B cell (primary cell): ENCODE results near the gene MFRP.

Experiments
- CTCF ChIP-seq: fragments of 200-600 bp; IDR thresholded peaks from one replicate; pipeline ENCODE4 v1.8.0; 2022; ENCODE audit warnings: antibody characterized with exemption, mild to moderate bottlenecking
- EZH2 ChIP-seq: IDR thresholded peaks from 2 replicates; pipeline ENCODE4 v1.6.1; 2012; ENCODE audit warnings: borderline replicate concordance, low read depth, mild to moderate bottlenecking, moderate library complexity, low read length; ENCODE audit not compliant: insufficient read depth, poor library complexity, severe bottlenecking

- TF ChIP-seq CTCF (no peak), EZH2 (no peak)
Measured at GRCh38 chr11:119310682-119311052, 35.8 kb downstream of the MFRP start.
